ENCODE measurements around the gene PARN. TPM values are rescaled to one million over a fixed set of nuclear protein-coding genes. Genes with fewer than 3 reads are reported as not detected.
"Not testable (repeated sequence)": the region's sequence is repeated elsewhere in the genome, so short reads cannot be mapped to it uniquely, and the experiment has no call there.

The PARN gene
- total RNA-seq, 1 experiment from 2014 or later = 41.6 TPM

GRCh38 chr16:14444979-14445810, 184.9 kb downstream of the PARN start:
- no peak for DNase-seq (ENCODE audit: low read depth)

- DNase-seq (ENCODE audit: low read depth) = peak; percentile 72
These were observed 188.5 kb downstream of the PARN start for GRCh38 chr16:14441533-14441932.

- peak; percentile 37 for DNase-seq (ENCODE audit: low read depth)
These were observed 191.8 kb downstream of the PARN start for GRCh38 chr16:14438256-14438655.

GRCh38 chr16:14437426-14437825, 192.6 kb downstream of the PARN start:
- DNase-seq (ENCODE audit: low read depth) = no peak

GRCh38 chr16:14436401-14436955, 193.6 kb downstream of the PARN start:
- peak; percentile 66 for DNase-seq (ENCODE audit: low read depth)

GRCh38 chr16:14434860-14435259, 195.2 kb downstream of the PARN start:
- no peak for DNase-seq (ENCODE audit: low read depth)

GRCh38 chr16:14428971-14429637, 201.0 kb downstream of the PARN start:
- DNase-seq (ENCODE audit: low read depth) = not testable (repeated sequence)

GRCh38 chr16:14428043-14428442, 202.0 kb downstream of the PARN start:
- DNase-seq (ENCODE audit: low read depth) = no peak

- no peak for DNase-seq (ENCODE audit: low read depth)
These were observed 202.6 kb downstream of the PARN start for GRCh38 chr16:14427371-14427948.

- no peak for DNase-seq (ENCODE audit: low read depth)
These were observed 205.5 kb downstream of the PARN start for GRCh38 chr16:14424595-14424994.

- DNase-seq (ENCODE audit: low read depth) = no peak
These were observed 206.7 kb downstream of the PARN start for GRCh38 chr16:14423344-14423743.

GRCh38 chr16:14420721-14421488, 209.2 kb downstream of the PARN start:
- DNase-seq (ENCODE audit: low read depth) = no peak

- not testable (repeated sequence) for DNase-seq (ENCODE audit: low read depth)
These were observed 209.8 kb downstream of the PARN start for GRCh38 chr16:14420243-14420642.

- DNase-seq (ENCODE audit: low read depth) = no peak
These were observed 210.2 kb downstream of the PARN start for GRCh38 chr16:14419817-14420216.

- DNase-seq (ENCODE audit: low read depth) = no peak
These were observed 211.2 kb downstream of the PARN start for GRCh38 chr16:14418795-14419225.

- no peak for DNase-seq (ENCODE audit: low read depth)
These were observed 213.9 kb downstream of the PARN start for GRCh38 chr16:14416184-14416583.

GRCh38 chr16:14415291-14415690, 214.8 kb downstream of the PARN start:
- DNase-seq (ENCODE audit: low read depth) = no peak

- peak; percentile 89 for DNase-seq (ENCODE audit: low read depth)
These were observed 220.5 kb downstream of the PARN start for GRCh38 chr16:14409563-14409962.

- DNase-seq (ENCODE audit: low read depth) = no peak
These were observed 222.2 kb downstream of the PARN start for GRCh38 chr16:14407786-14408399.

- DNase-seq (ENCODE audit: low read depth) = peak; percentile 12
These were observed 224.2 kb downstream of the PARN start for GRCh38 chr16:14405611-14406537.

Data from LHCN-M2 (cell line).